ENCODE results near the gene PPP2R2B. TPM values are rescaled to one million over a fixed set of nuclear protein-coding genes. Genes with fewer than 3 reads are reported as not detected.

The PPP2R2B gene
- total RNA-seq, 4 donors from 2014 or later = 0.31 to 1.9 (median 0.96) TPM

GRCh38 chr5:146683861-146684260 lies 194.7 kb downstream of the PPP2R2B start:
- no peak for ATAC-seq (ENCODE audit: low FRiP score)
- TF ChIP-seq CTCF (IDR thresholded peaks at IDR 0.05) = no peak
- DNase-seq (ENCODE audit: low spot score) = no peak

GRCh38 chr5:146682899-146683532 lies 195.5 kb downstream of the PPP2R2B start:
- no peak for TF ChIP-seq CTCF (IDR thresholded peaks at IDR 0.05)
- ATAC-seq (ENCODE audit: low FRiP score) = no peak

DNA sequence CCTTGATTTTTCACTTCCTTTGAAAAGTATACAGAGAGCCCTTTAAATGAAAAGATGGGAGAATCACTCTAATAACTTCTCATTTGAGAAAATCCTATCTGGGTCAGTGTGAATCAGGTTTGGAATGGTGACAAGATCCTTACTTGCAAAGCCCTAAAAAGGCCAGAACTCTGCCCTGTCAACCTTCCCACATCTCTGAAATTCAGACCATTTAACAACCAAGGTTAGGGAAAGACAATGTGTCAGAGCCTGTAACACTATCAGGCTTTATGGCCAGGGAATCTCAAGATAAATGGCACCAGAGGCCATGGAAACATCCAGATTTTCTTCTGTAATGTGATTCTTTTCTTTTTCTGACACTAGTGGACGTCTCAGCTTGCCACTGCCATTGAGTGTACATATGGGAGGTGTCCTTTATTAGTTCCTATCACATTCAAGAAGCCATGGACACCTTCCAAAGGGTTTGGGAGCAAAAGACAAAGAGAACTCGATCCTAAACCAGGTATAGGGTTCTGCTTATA lies 196.9 kb downstream of the PPP2R2B start:
- peak; percentile 63 for ATAC-seq (ENCODE audit: low FRiP score)
- no peak for TF ChIP-seq CTCF (IDR thresholded peaks at IDR 0.05)
- DNase-seq (ENCODE audit: low spot score) = no peak

More at GRCh38 chr5:146682899-146683532, 195.5 kb downstream of the PPP2R2B start:
- no peak for DNase-seq (ENCODE audit: low spot score)

GRCh38 chr5:146680846-146681584 lies 197.5 kb downstream of the PPP2R2B start:
- DNase-seq (ENCODE audit: low spot score) (no peak), ATAC-seq (ENCODE audit: low FRiP score) (peak; percentile 83)
- no peak for TF ChIP-seq CTCF (IDR thresholded peaks at IDR 0.05)

GRCh38 chr5:146675636-146676035 lies 202.9 kb downstream of the PPP2R2B start:
- ATAC-seq (ENCODE audit: low FRiP score) (no peak), DNase-seq (ENCODE audit: low spot score) (no peak)
- TF ChIP-seq CTCF (IDR thresholded peaks at IDR 0.05) = no peak

DNA sequence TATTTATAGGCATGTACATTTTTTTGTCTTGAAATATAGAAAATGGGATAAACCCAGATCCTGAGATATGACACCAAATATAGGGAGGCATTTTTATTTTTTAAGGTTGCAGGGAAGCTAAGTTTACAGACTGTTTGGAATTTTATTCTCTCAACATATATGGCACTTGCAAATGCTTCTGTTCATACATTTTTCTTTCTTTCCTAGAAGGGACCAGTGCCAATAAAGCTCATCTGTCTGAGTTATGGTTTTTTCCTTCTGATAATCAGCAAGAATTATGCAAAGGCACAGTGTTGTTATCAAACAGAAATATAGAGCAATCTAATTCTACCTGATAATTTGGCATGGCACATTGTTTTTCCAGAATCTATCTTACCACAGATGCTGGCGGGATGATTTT lies 205.7 kb downstream of the PPP2R2B start:
- ATAC-seq (ENCODE audit: low FRiP score) (no peak), DNase-seq (ENCODE audit: low spot score) (no peak)
- no peak for TF ChIP-seq CTCF (IDR thresholded peaks at IDR 0.05)
